ENCODE data around the gene ALS2CL.
A peak's percentile ranks its signal among the peaks of the same experiment; 100 is the strongest.
"Not testable (repeated sequence)": the region's sequence is repeated elsewhere in the genome, so short reads cannot be mapped to it uniquely, and the experiment has no call there.

Gene ALS2CL

GRCh38 chr3:46704346-46704745 is 10.9 kb upstream of the ALS2CL start:
- DNase-seq (ENCODE audit: low read depth in 2 of 2): not testable (repeated sequence)

GRCh38 chr3:46703013-46703520 is 9.6 kb upstream of the ALS2CL start:
- no peak for DNase-seq (ENCODE audit: low read depth in 2 of 2)

GRCh38 chr3:46702246-46703012 is 8.9 kb upstream of the ALS2CL start:
- DNase-seq (ENCODE audit: low read depth in 2 of 2): no peak

GRCh38 chr3:46701181-46701939 is 7.9 kb upstream of the ALS2CL start, which contains the start of gene TMIE:
TSS of gene TMIE (plus strand) at chr3:46701392. CDS start at chr3:46701488, 96 bp downstream.
- no peak for DNase-seq (ENCODE audit: low read depth in 2 of 2)

GRCh38 chr3:46700772-46701171 is 7.3 kb upstream of the ALS2CL start:
- no peak for DNase-seq (ENCODE audit: low read depth in 2 of 2)

- DNase-seq (ENCODE audit: low read depth in 2 of 2): no peak
Observed at GRCh38 chr3:46699676-46700523, 6.4 kb upstream of the ALS2CL start.

- no peak for DNase-seq (ENCODE audit: low read depth in 2 of 2)
Observed at GRCh38 chr3:46695962-46696894, 2.7 kb upstream of the ALS2CL start.

GRCh38 chr3:46695177-46695961 is 1.9 kb upstream of the ALS2CL start:
- peak; percentile 28 to 41 for DNase-seq (ENCODE audit: low read depth in 2 of 2)

GRCh38 chr3:46694520-46694919 is 1.0 kb upstream of the ALS2CL start:
- DNase-seq (ENCODE audit: low read depth in 2 of 2): no peak

GRCh38 chr3:46693892-46694226 is 380 bp upstream of the ALS2CL start:
- DNase-seq (ENCODE audit: low read depth in 2 of 2): peak in 1 of 2 donors; percentile 41

GRCh38 chr3:46692566-46692990 is 901 bp downstream of the ALS2CL start:
- DNase-seq (ENCODE audit: low read depth in 2 of 2): no peak

- DNase-seq (ENCODE audit: low read depth in 2 of 2): no peak
Observed at GRCh38 chr3:46690798-46691197, 2.7 kb downstream of the ALS2CL start.

- no peak for DNase-seq (ENCODE audit: low read depth in 2 of 2)
Observed at GRCh38 chr3:46685446-46685845, 8.0 kb downstream of the ALS2CL start.

GRCh38 chr3:46684891-46685290 is 8.6 kb downstream of the ALS2CL start:
- DNase-seq (ENCODE audit: low read depth in 2 of 2): no peak

- DNase-seq (ENCODE audit: low read depth in 2 of 2): no peak
Observed at GRCh38 chr3:46682974-46683373, 10.5 kb downstream of the ALS2CL start.

GRCh38 chr3:46681856-46682540 is 11.5 kb downstream of the ALS2CL start:
- DNase-seq (ENCODE audit: low read depth in 2 of 2): no peak

- no peak for DNase-seq (ENCODE audit: low read depth in 2 of 2)
Observed at GRCh38 chr3:46681387-46681786, 12.1 kb downstream of the ALS2CL start.

GRCh38 chr3:46680298-46680826 is 13.1 kb downstream of the ALS2CL start:
- DNase-seq (ENCODE audit: low read depth in 2 of 2): no peak

- no peak for DNase-seq (ENCODE audit: low read depth in 2 of 2)
Observed at GRCh38 chr3:46679681-46680080, 13.8 kb downstream of the ALS2CL start.

Measured in stimulated activated CD4-positive, alpha-beta T cell treated with anti-CD3 and anti-CD28 coated beads, Interleukin-1b, Interleukin-23, amount 100 ng/mL, for 4 hours (primary cell).